GM18499 (cell line): ENCODE results near the gene TRPV4.
"Not testable (repeated sequence)": the region's sequence is repeated elsewhere in the genome, so short reads cannot be mapped to it uniquely, and the experiment has no call there.

Experiments used
- ATAC-seq: cut with Tn5 transposase; IDR thresholded peaks from one replicate; pipeline ENCODE4 v1.9.1; 2021; ENCODE audit warnings: moderate number of reproducible peaks; ENCODE audit not compliant: insufficient read depth, unreplicated experiment

TRPV4 gene

GRCh38 chr12:109861689-109862314 lies 28.6 kb upstream of the TRPV4 start:
- ATAC-seq = no peak

- no peak for ATAC-seq
Measured at GRCh38 chr12:109860977-109861376, 27.8 kb upstream of the TRPV4 start.

GRCh38 chr12:109858764-109859163 lies 25.6 kb upstream of the TRPV4 start:
- no peak for ATAC-seq

- ATAC-seq = no peak
Measured at GRCh38 chr12:109857715-109858114, 24.5 kb upstream of the TRPV4 start.

- no peak for ATAC-seq
Measured at GRCh38 chr12:109855377-109855776, 22.2 kb upstream of the TRPV4 start.

- ATAC-seq = not testable (repeated sequence)
Measured at GRCh38 chr12:109850518-109850917, 17.3 kb upstream of the TRPV4 start.

- no peak for ATAC-seq
Measured at GRCh38 chr12:109847142-109847735, 14.0 kb upstream of the TRPV4 start.

GRCh38 chr12:109845824-109846205 lies 12.6 kb upstream of the TRPV4 start:
- no peak for ATAC-seq

- no peak for ATAC-seq
Measured at GRCh38 chr12:109844983-109845823, 12.0 kb upstream of the TRPV4 start.

- no peak for ATAC-seq
Measured at GRCh38 chr12:109844091-109844490, 10.9 kb upstream of the TRPV4 start.

- no peak for ATAC-seq
Measured at GRCh38 chr12:109842021-109842420, 8.8 kb upstream of the TRPV4 start.

- ATAC-seq = no peak
Measured at GRCh38 chr12:109841356-109841755, 8.2 kb upstream of the TRPV4 start.

- no peak for ATAC-seq
Measured at GRCh38 chr12:109840305-109841074, 7.3 kb upstream of the TRPV4 start.

- no peak for ATAC-seq
Measured at GRCh38 chr12:109839444-109839843, 6.2 kb upstream of the TRPV4 start.

GRCh38 chr12:109836916-109837315 lies 3.7 kb upstream of the TRPV4 start:
- no peak for ATAC-seq

GRCh38 chr12:109835827-109836226 lies 2.6 kb upstream of the TRPV4 start:
- no peak for ATAC-seq

- ATAC-seq = no peak
Measured at GRCh38 chr12:109832541-109833306, 474 bp downstream of the TRPV4 start.

GRCh38 chr12:109831929-109832328 lies 1.3 kb downstream of the TRPV4 start:
- ATAC-seq = no peak

- ATAC-seq = no peak
Measured at GRCh38 chr12:109831365-109831764, 1.8 kb downstream of the TRPV4 start.

GRCh38 chr12:109830718-109831117 lies 2.5 kb downstream of the TRPV4 start:
- ATAC-seq = no peak
